Spleen (tissue), 7 donors: ENCODE results near the gene EHBP1.

Source experiments
- POLR2A ChIP-seq, 3 donors: fragments of 450-650 bp; IDR thresholded peaks; one replicate each; pipeline ENCODE4 v1.5.1; 2017; ENCODE audit warnings: antibody characterized with exemption in 3 of 3, mild to moderate bottlenecking in 1 of 3
- POLR2AphosphoS5 ChIP-seq, 3 donors: sonication (generic); formaldehyde crosslinking; IDR thresholded peaks; one replicate each; pipeline ENCODE4 v1.5.1; 2017; ENCODE audit warnings: antibody characterized with exemption in 3 of 3
- TF ChIP-seq, protein P1 (sequence below), 11 experiments: fragments of 200-600 bp in 7 of 11; fragments of 450-650 bp in 4 of 11; sonication (generic) in 4 of 11; IDR thresholded peaks in 8 of 11; conservative IDR thresholded peaks in 3 of 11; 1 replicate in 7 of 11; 2 replicates in 4 of 11; pipeline versions ENCODE4 v1.4.0 to v1.8.0; 2016 to 2021; ENCODE audit warnings: antibody characterized with exemption in 11 of 11, inconsistent platforms in 4 of 11, mild to moderate bottlenecking in 1 of 11
- donor health status: DM: no; HTN: no; CAD: no; lungs with moderate emphysema.
- donor health status: DM: no; HTN: no; CAD: no.
- donor health status: DM: no; HTN: no; CAD: no.

DNA sequence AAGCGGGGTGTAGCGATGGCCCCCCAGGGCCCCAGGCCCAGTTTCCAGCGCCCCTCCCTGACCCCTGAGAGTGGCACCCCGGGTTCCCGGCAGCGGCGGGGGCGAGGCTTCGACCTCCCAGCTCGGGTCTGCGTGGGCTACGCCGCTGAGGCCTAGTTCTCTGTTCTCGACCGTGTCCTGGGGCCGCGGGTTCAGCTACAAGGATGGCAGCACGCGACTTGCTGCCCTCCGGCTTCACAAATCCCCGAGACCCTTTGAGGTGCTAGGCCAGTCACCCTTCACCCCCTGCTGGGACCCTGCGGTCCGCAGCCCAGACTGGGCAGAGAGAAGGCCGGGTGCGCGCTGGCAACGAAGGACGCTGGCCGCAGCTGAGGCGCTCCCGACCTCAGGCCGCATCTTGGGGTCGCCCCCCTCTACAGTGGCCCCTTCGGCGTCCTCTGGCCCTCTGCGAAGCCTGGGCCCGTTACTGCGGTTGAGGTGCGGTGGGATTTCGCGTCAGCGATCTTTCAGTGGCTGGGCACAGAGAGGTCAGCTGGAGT, 346.4 kb downstream of the EHBP1 start:
- TF ChIP-seq, protein P1, sequence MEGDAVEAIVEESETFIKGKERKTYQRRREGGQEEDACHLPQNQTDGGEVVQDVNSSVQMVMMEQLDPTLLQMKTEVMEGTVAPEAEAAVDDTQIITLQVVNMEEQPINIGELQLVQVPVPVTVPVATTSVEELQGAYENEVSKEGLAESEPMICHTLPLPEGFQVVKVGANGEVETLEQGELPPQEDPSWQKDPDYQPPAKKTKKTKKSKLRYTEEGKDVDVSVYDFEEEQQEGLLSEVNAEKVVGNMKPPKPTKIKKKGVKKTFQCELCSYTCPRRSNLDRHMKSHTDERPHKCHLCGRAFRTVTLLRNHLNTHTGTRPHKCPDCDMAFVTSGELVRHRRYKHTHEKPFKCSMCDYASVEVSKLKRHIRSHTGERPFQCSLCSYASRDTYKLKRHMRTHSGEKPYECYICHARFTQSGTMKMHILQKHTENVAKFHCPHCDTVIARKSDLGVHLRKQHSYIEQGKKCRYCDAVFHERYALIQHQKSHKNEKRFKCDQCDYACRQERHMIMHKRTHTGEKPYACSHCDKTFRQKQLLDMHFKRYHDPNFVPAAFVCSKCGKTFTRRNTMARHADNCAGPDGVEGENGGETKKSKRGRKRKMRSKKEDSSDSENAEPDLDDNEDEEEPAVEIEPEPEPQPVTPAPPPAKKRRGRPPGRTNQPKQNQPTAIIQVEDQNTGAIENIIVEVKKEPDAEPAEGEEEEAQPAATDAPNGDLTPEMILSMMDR (IDR thresholded peaks at IDR 0.05 in 8 of 11, conservative IDR thresholded peaks at IDR 0.05 in 3 of 11), result no peak
- TF ChIP-seq POLR2AphosphoS5 (IDR thresholded peaks at IDR 0.05), result no peak
- TF ChIP-seq POLR2A (IDR thresholded peaks at IDR 0.05), result no peak
